Panc1 (cell line): ENCODE measurements around the gene TCF20. TPM values are rescaled to one million over a fixed set of nuclear protein-coding genes. Genes with fewer than 3 reads are reported as not detected.

Experiments used
- ATAC-seq: fragments of 200-7000 bp; cut with Tn5 transposase; 2 replicates; pipeline ENCODE4 v1.9.1; 2020; ENCODE audit warnings: mild to moderate bottlenecking, moderate library complexity
- BruUV-seq: library from RNA; stranded (reverse); fragments of 400-500 nt; replicated peaks from 2 replicates; lab custom pipeline; 2021; lab: Mats Ljungman, UMichigan
- CTCF ChIA-PET: fragments of 300-600 bp; sonication (Branson Sonifier 250); formaldehyde crosslinking; loops from one replicate; lab custom pipeline; 2022; ENCODE audit warnings: antibody characterized with exemption; lab: Charles Lee
- POLR2A ChIA-PET: fragments of 300-600 bp; sonication (Branson Sonifier 250); formaldehyde crosslinking; loops from one replicate; lab custom pipeline; 2022; ENCODE audit warnings: antibody characterized with exemption; lab: Charles Lee
- DNase-seq: peaks from one replicate; pipeline ENCODE4 v3.0.0-alpha.2; 2010; ENCODE audit warnings: low read depth, low spot score
- H3K27ac ChIP-seq: 2 replicates; pipeline ENCODE4 v1.5.1; 2011; ENCODE audit warnings: mild to moderate bottlenecking, low read length, inconsistent platforms
- H3K27me3 ChIP-seq: fragments of 200-500 bp; sonication (Bioruptor generic); 2 replicates; pipeline ENCODE4 v1.6.0; 2014; ENCODE audit warnings: low read length, inconsistent platforms; ENCODE audit not compliant: control insufficient read depth, insufficient read depth
- H3K36me3 ChIP-seq: fragments of 200-500 bp; sonication (Bioruptor generic); 2 replicates; pipeline ENCODE4 v1.5.1; 2014; ENCODE audit warnings: inconsistent platforms, mild to moderate bottlenecking, low read length, moderate library complexity; ENCODE audit not compliant: control insufficient read depth, insufficient read depth
- H3K4me1 ChIP-seq: 2 replicates; pipeline ENCODE4 v1.5.1; 2011; ENCODE audit warnings: inconsistent platforms, mild to moderate bottlenecking, low read length, moderate library complexity; ENCODE audit not compliant: control insufficient read depth, insufficient read depth
- H3K4me3 ChIP-seq, 2 experiments: 2 replicates each; pipeline ENCODE4 v1.5.1; 2011 to 2012; ENCODE audit warnings: low read depth in 2 of 2, low read length in 2 of 2, mild to moderate bottlenecking in 2 of 2, inconsistent platforms in 1 of 2, moderate library complexity in 1 of 2
- H3K9me3 ChIP-seq: fragments of 200-500 bp; sonication (Bioruptor generic); 2 replicates; pipeline ENCODE4 v1.5.1; 2014; ENCODE audit warnings: low read depth, mild to moderate bottlenecking, inconsistent platforms, low read length, moderate library complexity; ENCODE audit not compliant: control insufficient read depth, insufficient read depth
- POLR2AphosphoS5 ChIP-seq: IDR thresholded peaks from 2 replicates; pipeline ENCODE4 v1.6.1; 2012; ENCODE audit warnings: mild to moderate bottlenecking, low read depth, low read length, moderate library complexity
- REST ChIP-seq, 2 experiments: IDR thresholded peaks; 2 replicates each; pipeline ENCODE4 v1.6.1; 2011 to 2012; ENCODE audit warnings: low read depth in 2 of 2, control low read depth in 1 of 2, low read length in 1 of 2, mild to moderate bottlenecking in 1 of 2, moderate library complexity in 1 of 2; ENCODE audit not compliant: insufficient read depth in 1 of 2
- SIN3A ChIP-seq: IDR thresholded peaks from 2 replicates; pipeline ENCODE4 v1.6.1; 2012; ENCODE audit warnings: low read depth, mild to moderate bottlenecking, low read length, moderate library complexity, borderline replicate concordance; ENCODE audit not compliant: insufficient read depth
- TCF7L2 ChIP-seq: IDR thresholded peaks from 2 replicates; pipeline ENCODE4 v1.6.1; 2011; ENCODE audit warnings: mild to moderate bottlenecking, low read depth, low read length, inconsistent platforms
- in situ Hi-C: cut with HindIII; loops from 2 replicates; pipeline ENCODE4 v1.10.0; 2016; ENCODE audit warnings: low sequenced_read_pairs, low pct_unique_long_range_greater_than_20kb
- intact Hi-C: fragments of 100-400 bp; cut with micrococcal nuclease; formaldehyde crosslinking; loops from one replicate; pipeline ENCODE4 v1.10.0; 2022; ENCODE audit not compliant: unreplicated experiment
- total RNA-seq: library from RNA; stranded (reverse); gene quantifications from one replicate; pipeline ENCODE4 v1.2.1, GENCODE V29; 2021; ENCODE audit not compliant: unreplicated experiment
- TF ChIP-seq, protein P1 (sequence below): fragments of 450-650 bp; IDR thresholded peaks from 2 replicates; pipeline ENCODE4 v1.5.1; 2017; ENCODE audit warnings: mild to moderate bottlenecking

Gene TCF20
- total RNA-seq, 1 experiment from 2014 or later: 79.8 TPM

GRCh38 chr22:42284202-42284591 is 13.7 kb upstream of the TCF20 start:
- Histone ChIP-seq H3K4me3 (no peak overlapping the region), H3K27ac (no peak overlapping the region), H3K4me1 (no peaks in the 10 kb centered on the region), H3K9me3 (no peaks in the 10 kb centered on the region), H3K36me3 (no peaks in the 10 kb centered on the region), H3K27me3 (no peaks in the 10 kb centered on the region)
- no peak for ATAC-seq
- no peak for DNase-seq
- no TSS peak for BruUV-seq
- TF ChIP-seq REST (IDR thresholded peaks at IDR 0.05; ENCODE audit: insufficient read depth in 1 of 2, low read depth in 2 of 2, low read length in 1 of 2): no peak
- TF ChIP-seq, protein P1, sequence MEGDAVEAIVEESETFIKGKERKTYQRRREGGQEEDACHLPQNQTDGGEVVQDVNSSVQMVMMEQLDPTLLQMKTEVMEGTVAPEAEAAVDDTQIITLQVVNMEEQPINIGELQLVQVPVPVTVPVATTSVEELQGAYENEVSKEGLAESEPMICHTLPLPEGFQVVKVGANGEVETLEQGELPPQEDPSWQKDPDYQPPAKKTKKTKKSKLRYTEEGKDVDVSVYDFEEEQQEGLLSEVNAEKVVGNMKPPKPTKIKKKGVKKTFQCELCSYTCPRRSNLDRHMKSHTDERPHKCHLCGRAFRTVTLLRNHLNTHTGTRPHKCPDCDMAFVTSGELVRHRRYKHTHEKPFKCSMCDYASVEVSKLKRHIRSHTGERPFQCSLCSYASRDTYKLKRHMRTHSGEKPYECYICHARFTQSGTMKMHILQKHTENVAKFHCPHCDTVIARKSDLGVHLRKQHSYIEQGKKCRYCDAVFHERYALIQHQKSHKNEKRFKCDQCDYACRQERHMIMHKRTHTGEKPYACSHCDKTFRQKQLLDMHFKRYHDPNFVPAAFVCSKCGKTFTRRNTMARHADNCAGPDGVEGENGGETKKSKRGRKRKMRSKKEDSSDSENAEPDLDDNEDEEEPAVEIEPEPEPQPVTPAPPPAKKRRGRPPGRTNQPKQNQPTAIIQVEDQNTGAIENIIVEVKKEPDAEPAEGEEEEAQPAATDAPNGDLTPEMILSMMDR: no peak
- TF ChIP-seq SIN3A: no peak
- TF ChIP-seq TCF7L2: no peak
- TF ChIP-seq POLR2AphosphoS5: no peak
- intact Hi-C loops: no loop called here
- in situ Hi-C loops: no loop called here
- POLR2A ChIA-PET: no interaction called here
- CTCF ChIA-PET: no interaction called here

DNA sequence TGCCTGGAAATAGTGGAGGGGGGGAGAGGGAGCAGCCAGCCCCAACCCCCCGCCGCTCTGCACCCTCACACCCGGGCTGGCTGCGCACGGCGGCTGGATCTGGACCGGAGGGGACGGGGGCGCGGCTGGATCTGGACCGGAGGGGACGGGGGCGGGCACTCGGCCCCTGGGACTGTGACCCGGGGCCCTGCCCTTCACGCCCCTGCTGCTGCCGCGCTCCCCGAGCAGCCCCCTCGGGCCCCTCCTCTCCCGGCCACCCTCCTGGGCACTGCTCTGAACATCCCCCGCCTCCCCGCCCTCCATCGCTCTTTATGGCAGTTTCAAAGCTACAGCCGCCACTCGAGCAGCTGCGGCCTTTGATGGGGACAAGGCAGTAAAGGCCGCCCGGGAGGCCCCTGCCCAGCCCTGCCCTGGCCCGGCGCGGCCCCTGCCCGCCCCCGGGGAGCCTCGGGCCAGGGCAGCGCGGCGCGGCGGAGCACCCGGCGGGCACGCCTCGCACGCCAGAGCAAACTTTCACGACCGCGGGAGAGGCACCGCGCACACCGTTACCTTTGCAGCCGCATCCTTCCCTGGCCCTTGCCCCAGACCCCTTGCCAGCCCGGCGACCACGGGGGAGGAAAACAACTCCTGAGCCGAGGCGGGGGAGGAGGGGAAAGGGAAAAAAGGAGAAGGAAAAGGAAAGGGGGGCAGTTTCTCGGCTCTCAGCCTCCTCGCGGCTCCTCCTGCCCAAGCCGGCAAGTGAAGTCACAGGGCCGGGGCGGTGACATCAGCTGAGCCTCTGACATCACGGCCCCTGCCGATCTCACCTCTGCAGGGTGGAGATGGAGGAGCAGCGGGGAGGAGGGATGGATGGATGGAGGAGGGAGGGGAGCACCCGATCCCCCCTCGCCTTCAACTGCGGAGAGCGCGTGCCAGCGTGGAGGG is 13.1 kb upstream of the TCF20 start:
- in situ Hi-C loops: no loop called here
- ChIA-PET POLR2A (no interaction called here), CTCF (no interaction called here)
- H3K36me3 ChIP-seq: no peaks in the 10 kb centered on the region
- no peaks in the 10 kb centered on the region for H3K9me3 ChIP-seq
- ATAC-seq (no peak), DNase-seq (no peak)
- H3K4me3 ChIP-seq: no peak overlapping the region
- TF ChIP-seq POLR2AphosphoS5 (no peak), REST (IDR thresholded peaks at IDR 0.05; ENCODE audit: insufficient read depth in 1 of 2, low read depth in 2 of 2, low read length in 1 of 2) (no peak), TCF7L2 (no peak), SIN3A (no peak)
- TF ChIP-seq, protein P1: no peak
- H3K4me1 ChIP-seq: no peaks in the 10 kb centered on the region
- H3K27me3 ChIP-seq: no peaks in the 10 kb centered on the region
- BruUV-seq: no TSS peak
- intact Hi-C loops: no loop called here
- no peak overlapping the region for H3K27ac ChIP-seq
